ENCODE results near the gene C1orf198. TPM values are rescaled to one million over a fixed set of nuclear protein-coding genes. Genes with fewer than 3 reads are reported as not detected.

C1orf198 gene
- total RNA-seq, 1 donor from 2014 or later, result 54.5 TPM

DNA sequence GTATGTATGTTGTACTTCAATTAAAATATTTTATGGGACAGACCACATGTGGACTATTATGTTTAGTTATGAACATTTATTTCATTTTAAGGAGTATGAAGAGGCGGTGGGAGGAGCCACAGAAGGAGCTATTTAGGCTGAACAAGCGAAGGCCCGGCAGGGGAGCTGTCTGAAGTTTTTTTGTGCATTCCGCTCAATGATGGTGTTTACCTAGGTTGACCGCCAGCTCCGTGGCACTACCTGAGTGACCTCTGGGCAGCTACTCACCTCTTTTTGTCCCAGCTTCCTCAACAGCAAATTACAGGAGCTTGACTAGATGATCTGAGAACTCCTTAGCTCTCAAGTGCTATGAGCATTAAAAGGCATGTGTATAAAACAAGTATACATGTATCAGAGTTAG lies 32.7 kb upstream of the C1orf198 start:
- TF ChIP-seq, protein P1, sequence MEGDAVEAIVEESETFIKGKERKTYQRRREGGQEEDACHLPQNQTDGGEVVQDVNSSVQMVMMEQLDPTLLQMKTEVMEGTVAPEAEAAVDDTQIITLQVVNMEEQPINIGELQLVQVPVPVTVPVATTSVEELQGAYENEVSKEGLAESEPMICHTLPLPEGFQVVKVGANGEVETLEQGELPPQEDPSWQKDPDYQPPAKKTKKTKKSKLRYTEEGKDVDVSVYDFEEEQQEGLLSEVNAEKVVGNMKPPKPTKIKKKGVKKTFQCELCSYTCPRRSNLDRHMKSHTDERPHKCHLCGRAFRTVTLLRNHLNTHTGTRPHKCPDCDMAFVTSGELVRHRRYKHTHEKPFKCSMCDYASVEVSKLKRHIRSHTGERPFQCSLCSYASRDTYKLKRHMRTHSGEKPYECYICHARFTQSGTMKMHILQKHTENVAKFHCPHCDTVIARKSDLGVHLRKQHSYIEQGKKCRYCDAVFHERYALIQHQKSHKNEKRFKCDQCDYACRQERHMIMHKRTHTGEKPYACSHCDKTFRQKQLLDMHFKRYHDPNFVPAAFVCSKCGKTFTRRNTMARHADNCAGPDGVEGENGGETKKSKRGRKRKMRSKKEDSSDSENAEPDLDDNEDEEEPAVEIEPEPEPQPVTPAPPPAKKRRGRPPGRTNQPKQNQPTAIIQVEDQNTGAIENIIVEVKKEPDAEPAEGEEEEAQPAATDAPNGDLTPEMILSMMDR (conservative IDR thresholded peaks at IDR 0.05; ENCODE audit: low read depth, low read length), result no peak

GRCh38 chr1:230899841-230900251 lies 31.5 kb upstream of the C1orf198 start:
- TF ChIP-seq, protein P1 (conservative IDR thresholded peaks at IDR 0.05; ENCODE audit: low read depth, low read length), result no peak
- DNase-seq (ENCODE audit: low read depth), result no peak
- H3K4me3 ChIP-seq (ENCODE audit: low read depth, low read length), result no peak overlapping the region

More for the DNA sequence above, 32.7 kb upstream of the C1orf198 start:
- no peak for DNase-seq (ENCODE audit: low read depth)
- no peak overlapping the region for H3K4me3 ChIP-seq (ENCODE audit: low read depth, low read length)

DNA sequence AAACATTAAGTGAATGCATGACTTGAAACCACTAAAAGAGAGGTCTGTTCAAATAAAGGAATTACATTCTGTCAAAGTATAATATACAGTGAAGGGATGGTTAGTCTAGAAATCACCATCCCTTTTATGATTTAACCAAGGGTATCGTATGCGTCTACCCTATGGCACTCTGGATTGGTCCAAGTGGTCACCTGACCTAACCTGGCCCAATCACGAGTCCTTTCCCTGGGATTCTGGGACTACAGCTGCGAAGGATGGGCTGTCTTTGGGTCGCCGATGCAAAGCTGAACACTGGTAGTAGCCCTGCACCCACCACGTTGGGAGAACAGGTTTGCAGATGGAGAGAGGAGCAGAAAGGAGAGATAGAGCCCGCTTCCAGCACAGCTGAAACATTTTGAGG lies 30.4 kb upstream of the C1orf198 start:
- H3K4me3 ChIP-seq (ENCODE audit: low read depth, low read length), result no peak overlapping the region
- TF ChIP-seq, protein P1 (conservative IDR thresholded peaks at IDR 0.05; ENCODE audit: low read depth, low read length), result no peak
- no peak for DNase-seq (ENCODE audit: low read depth)

DNA sequence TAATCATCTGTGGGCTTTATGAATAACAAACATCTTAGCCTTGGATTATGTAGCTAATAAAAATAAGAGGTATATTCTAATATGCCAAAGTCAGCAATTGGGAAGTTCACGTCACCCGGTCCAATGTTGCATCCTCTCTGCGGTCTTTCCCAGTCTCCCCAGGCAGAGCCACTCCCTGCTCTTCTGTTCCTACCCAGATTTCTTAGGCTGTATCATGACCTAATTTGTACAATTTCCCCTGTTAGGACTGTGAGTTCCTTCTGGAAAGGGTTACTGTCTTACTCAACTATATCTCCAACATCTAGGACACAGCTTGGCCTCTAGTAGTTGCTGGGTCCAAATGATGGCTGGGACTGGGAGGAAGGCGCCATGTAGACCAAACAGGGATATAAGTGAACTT lies 29.8 kb upstream of the C1orf198 start:
- TF ChIP-seq, protein P1 (conservative IDR thresholded peaks at IDR 0.05; ENCODE audit: low read depth, low read length), result no peak
- no peak overlapping the region for H3K4me3 ChIP-seq (ENCODE audit: low read depth, low read length)
- DNase-seq (ENCODE audit: low read depth), result no peak

- H3K4me3 ChIP-seq (ENCODE audit: low read depth, low read length), result no peak overlapping the region
- no peak for DNase-seq (ENCODE audit: low read depth)
- TF ChIP-seq, protein P1 (conservative IDR thresholded peaks at IDR 0.05; ENCODE audit: low read depth, low read length), result no peak
Measured at GRCh38 chr1:230896779-230897178, 28.5 kb upstream of the C1orf198 start.

DNA sequence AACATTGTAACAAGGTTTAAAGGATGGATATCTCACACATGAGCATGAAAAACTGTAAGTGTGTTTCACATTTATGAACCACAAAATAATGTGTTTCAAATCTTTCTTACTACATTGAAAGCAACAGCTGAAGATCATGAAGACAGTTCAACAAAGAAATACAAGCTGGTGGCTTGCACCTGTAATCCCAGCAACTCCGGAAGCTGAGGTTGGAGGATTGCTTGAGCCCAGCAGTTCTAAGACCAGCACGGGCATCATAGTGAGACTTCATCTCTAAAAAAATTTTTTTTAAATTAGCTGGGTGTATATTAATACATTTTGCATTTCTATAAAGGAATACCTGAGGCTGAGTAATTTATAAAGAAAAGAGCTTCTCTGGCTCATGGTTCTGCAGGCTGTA lies 27.1 kb upstream of the C1orf198 start:
- no peak overlapping the region for H3K4me3 ChIP-seq (ENCODE audit: low read depth, low read length)
- no peak for DNase-seq (ENCODE audit: low read depth)
- TF ChIP-seq, protein P1 (conservative IDR thresholded peaks at IDR 0.05; ENCODE audit: low read depth, low read length), result no peak

DNA sequence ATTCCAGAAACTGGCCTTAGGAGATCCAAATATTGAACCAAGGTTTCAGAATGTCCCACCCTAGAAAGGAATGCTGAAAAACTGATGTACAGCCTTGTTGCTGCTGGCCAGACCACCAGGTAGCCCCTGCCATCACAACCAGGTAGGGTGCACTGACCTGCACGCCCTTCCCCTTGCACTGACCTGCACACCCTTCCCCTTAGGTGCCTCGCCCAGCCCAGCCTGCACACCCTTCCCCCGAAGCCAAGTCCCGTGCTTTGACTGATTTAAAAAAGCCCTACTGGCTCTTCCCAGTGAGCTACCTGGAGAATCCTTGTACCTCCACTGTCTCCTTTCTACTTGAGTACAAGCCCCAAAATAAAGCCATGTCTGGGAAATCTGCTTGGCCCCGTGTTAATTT lies 26.3 kb upstream of the C1orf198 start:
- TF ChIP-seq, protein P1 (conservative IDR thresholded peaks at IDR 0.05; ENCODE audit: low read depth, low read length), result no peak
- DNase-seq (ENCODE audit: low read depth), result no peak
- H3K4me3 ChIP-seq (ENCODE audit: low read depth, low read length), result no peak overlapping the region

Measured in epithelial cell of proximal tubule (primary cell).